ENCODE results near the gene DHX9.

DNA sequence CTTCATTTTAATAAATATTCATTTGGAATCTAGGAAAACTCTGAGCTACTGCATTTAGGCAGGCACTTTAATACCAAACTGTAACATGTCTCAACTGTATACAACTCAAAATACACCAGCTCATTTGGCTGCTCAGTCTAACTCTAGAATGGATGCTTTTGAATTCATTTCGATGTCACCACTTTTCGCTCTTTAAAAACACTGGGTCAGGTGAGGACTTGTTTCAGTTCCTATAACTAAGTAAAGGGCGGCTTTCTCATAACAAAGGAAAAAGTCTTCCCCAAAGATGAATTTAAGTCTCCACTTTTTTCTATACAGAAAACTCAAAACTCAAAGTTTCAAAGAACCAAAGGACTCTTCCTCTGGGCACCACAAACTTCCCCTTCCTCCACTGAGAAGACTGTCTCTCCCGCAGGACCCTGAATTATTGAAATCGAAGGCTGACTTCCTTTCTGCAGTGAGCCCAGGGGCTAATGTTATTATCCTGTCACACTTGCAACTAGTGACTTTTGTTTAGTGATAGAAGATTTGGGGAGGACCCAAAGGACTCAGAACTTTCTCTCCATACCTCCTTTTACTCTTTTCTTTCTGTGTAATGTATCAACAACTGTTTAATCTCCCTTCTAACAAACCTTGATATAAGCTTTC, 9.7 kb upstream of the DHX9 start:
- TF ChIP-seq POLR2AphosphoS5 (IDR thresholded peaks at IDR 0.05; ENCODE audit: low read depth, low read length) (no peak), SIN3A (IDR thresholded peaks at IDR 0.05; ENCODE audit: borderline replicate concordance, insufficient read depth, low read length) (no peak), TAF1 (IDR thresholded peaks at IDR 0.05; ENCODE audit: borderline replicate concordance, insufficient read depth, low read length) (no peak), REST (IDR thresholded peaks at IDR 0.05; ENCODE audit: insufficient read depth in 1 of 2, low read depth in 2 of 2, low read length in 2 of 2) (no peak)
